22Rv1 (cell line): ENCODE data around the gene SLC18B1.

ENCODE experiments used
- ZFX ChIP-seq: fragments of 450-650 bp; IDR thresholded peaks from 2 replicates; pipeline ENCODE4 v1.6.1; 2017; ENCODE audit warnings: antibody characterized with exemption, borderline replicate concordance
- TF ChIP-seq, protein P1 (sequence below): fragments of 450-650 bp; IDR thresholded peaks from 2 replicates; pipeline ENCODE4 v1.5.1; 2017; ENCODE audit warnings: mild to moderate bottlenecking

GRCh38 chr6:132820629-132821381, 22.4 kb upstream of the SLC18B1 start:
- TF ChIP-seq, protein P1, sequence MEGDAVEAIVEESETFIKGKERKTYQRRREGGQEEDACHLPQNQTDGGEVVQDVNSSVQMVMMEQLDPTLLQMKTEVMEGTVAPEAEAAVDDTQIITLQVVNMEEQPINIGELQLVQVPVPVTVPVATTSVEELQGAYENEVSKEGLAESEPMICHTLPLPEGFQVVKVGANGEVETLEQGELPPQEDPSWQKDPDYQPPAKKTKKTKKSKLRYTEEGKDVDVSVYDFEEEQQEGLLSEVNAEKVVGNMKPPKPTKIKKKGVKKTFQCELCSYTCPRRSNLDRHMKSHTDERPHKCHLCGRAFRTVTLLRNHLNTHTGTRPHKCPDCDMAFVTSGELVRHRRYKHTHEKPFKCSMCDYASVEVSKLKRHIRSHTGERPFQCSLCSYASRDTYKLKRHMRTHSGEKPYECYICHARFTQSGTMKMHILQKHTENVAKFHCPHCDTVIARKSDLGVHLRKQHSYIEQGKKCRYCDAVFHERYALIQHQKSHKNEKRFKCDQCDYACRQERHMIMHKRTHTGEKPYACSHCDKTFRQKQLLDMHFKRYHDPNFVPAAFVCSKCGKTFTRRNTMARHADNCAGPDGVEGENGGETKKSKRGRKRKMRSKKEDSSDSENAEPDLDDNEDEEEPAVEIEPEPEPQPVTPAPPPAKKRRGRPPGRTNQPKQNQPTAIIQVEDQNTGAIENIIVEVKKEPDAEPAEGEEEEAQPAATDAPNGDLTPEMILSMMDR = no peak
- no peak for TF ChIP-seq ZFX
